ENCODE results near the gene TAOK1. TPM values are rescaled to one million over a fixed set of nuclear protein-coding genes. Genes with fewer than 3 reads are reported as not detected.

The TAOK1 gene
- total and polyA plus RNA-seq, 2 of the 13 experiments (the other 11 are each of a cell fraction or from before 2014, with no cell fraction given) = 14.1 to 23.0 TPM

- peak; percentile 36; the same call in 1 of the 2 replicates for TF ChIP-seq FOXP4 (CRISPR knock-in tag; IDR thresholded peaks at IDR 0.05)
- no peak for TF ChIP-seq SOX6 (IDR thresholded peaks at IDR 0.05)
- TF ChIP-seq SOX6 (CRISPR knock-in tag; IDR thresholded peaks at IDR 0.05) = peak; percentile 41
- TF ChIP-seq FOXP1 (IDR thresholded peaks at IDR 0.05) = no peak
- TF ChIP-seq FOXP1 (CRISPR knock-in tag; IDR thresholded peaks at IDR 0.05) = no peak
- TF ChIP-seq PHF21A (CRISPR knock-in tag; IDR thresholded peaks at IDR 0.05) = peak; percentile 78; the same call in 1 of the 2 replicates
- no peak for TF ChIP-seq ZBTB4 (CRISPR knock-in tag; IDR thresholded peaks at IDR 0.05; ENCODE audit: borderline replicate concordance)
- TF ChIP-seq ARID5B (CRISPR knock-in tag; IDR thresholded peaks at IDR 0.05) = peak; percentile 46; the same call in 1 of the 2 replicates
- no peak for TF ChIP-seq ZFP36L1 (CRISPR knock-in tag; IDR thresholded peaks at IDR 0.05)
- TF ChIP-seq AKNA (CRISPR knock-in tag; IDR thresholded peaks at IDR 0.05; ENCODE audit: borderline replicate concordance) = no peak
- no peak for TF ChIP-seq ZBTB49 (CRISPR knock-in tag; IDR thresholded peaks at IDR 0.05; ENCODE audit: borderline replicate concordance)
These were observed 201.8 kb downstream of the TAOK1 start (continued) for GRCh38 chr17:29591737-29592608.

Data from HepG2 (cell line).